Caco-2 (cell line): ENCODE results near the gene TANGO2. TPM values are rescaled to one million over a fixed set of nuclear protein-coding genes. Genes with fewer than 3 reads are reported as not detected.

ENCODE experiments used
- BruUV-seq: library from RNA; stranded (reverse); fragments of 400-500 nt; replicated peaks from 2 replicates; lab custom pipeline; 2021; lab: Mats Ljungman, UMichigan
- CTCF ChIA-PET: fragments of 300-600 bp; sonication (Branson Sonifier 250); formaldehyde crosslinking; loops from one replicate; lab custom pipeline; 2022; ENCODE audit warnings: antibody characterized with exemption; lab: Charles Lee
- POLR2A ChIA-PET: fragments of 300-600 bp; sonication (Branson Sonifier 250); formaldehyde crosslinking; loops from one replicate; lab custom pipeline; 2022; ENCODE audit warnings: antibody characterized with exemption; lab: Charles Lee
- DNase-seq, 2 experiments: peaks; one replicate each; pipeline versions ENCODE4 v3.0.0 to v3.0.0-alpha.2; 2020 to 2022
- H3K27me3 ChIP-seq: replicated peaks from 2 replicates; pipeline ENCODE4 v1.6.0; 2011; ENCODE audit warnings: low read length; ENCODE audit not compliant: control insufficient read depth, insufficient read depth
- H3K36me3 ChIP-seq: 2 replicates; pipeline ENCODE4 v1.5.1; 2011; ENCODE audit warnings: low read length; ENCODE audit not compliant: control insufficient read depth, insufficient read depth
- H3K4me1 ChIP-seq: fragments of 250-450 bp; sonication (Bioruptor Pico); 2 replicates; pipeline ENCODE4 v1.5.1; 2020; ENCODE audit warnings: mild to moderate bottlenecking
- H3K4me3 ChIP-seq: 2 replicates; pipeline ENCODE4 v1.5.1; 2011; ENCODE audit warnings: low read depth, mild to moderate bottlenecking, control low read depth, low read length
- H3K9me3 ChIP-seq: fragments of 250-450 bp; sonication (Bioruptor Pico); 2 replicates; pipeline ENCODE4 v1.5.1; 2020; ENCODE audit warnings: mild to moderate bottlenecking, moderate library complexity
- H3K27ac Mint-ChIP-seq: one replicate; pipeline ENCODE4 v1.8.0; 2022; ENCODE audit warnings: mixed read lengths; ENCODE audit not compliant: unreplicated experiment
- H3K27me3 Mint-ChIP-seq: one replicate; pipeline ENCODE4 v1.8.0; 2022; ENCODE audit warnings: mixed read lengths; ENCODE audit not compliant: insufficient read depth, unreplicated experiment
- H3K36me3 Mint-ChIP-seq: one replicate; pipeline ENCODE4 v1.8.0; 2022; ENCODE audit warnings: mild to moderate bottlenecking, mixed read lengths; ENCODE audit not compliant: insufficient read depth, unreplicated experiment
- H3K4me1 Mint-ChIP-seq: one replicate; pipeline ENCODE4 v1.8.0; 2022; ENCODE audit warnings: low read depth, mixed read lengths; ENCODE audit not compliant: unreplicated experiment
- H3K4me3 Mint-ChIP-seq: one replicate; pipeline ENCODE4 v1.8.0; 2022; ENCODE audit warnings: mild to moderate bottlenecking, moderate library complexity, mixed read lengths; ENCODE audit not compliant: unreplicated experiment
- H3K9me3 Mint-ChIP-seq: one replicate; pipeline ENCODE4 v1.8.0; 2022; ENCODE audit warnings: mixed read lengths; ENCODE audit not compliant: unreplicated experiment
- intact Hi-C: fragments of 100-400 bp; cut with micrococcal nuclease; formaldehyde crosslinking; loops from one replicate; pipeline ENCODE4 v1.10.0; 2022; ENCODE audit not compliant: unreplicated experiment
- total RNA-seq: library from RNA; stranded (reverse); gene quantifications from 2 replicates; pipeline ENCODE4 v1.2.3, GENCODE V29; 2022
- TF ChIP-seq, protein P1 (sequence below), 2 experiments: fragments of 200-600 bp in 1 of 2; IDR thresholded peaks; 1 replicate in 1 of 2; 2 replicates in 1 of 2; pipeline versions ENCODE4 v1.5.1 to v1.8.0; 2011 to 2022; ENCODE audit warnings: antibody characterized with exemption in 1 of 2, control low read depth in 1 of 2, inconsistent platforms in 1 of 2, low read depth in 1 of 2, low read length in 1 of 2, mild to moderate bottlenecking in 1 of 2, moderate library complexity in 1 of 2; ENCODE audit not compliant: insufficient read depth in 1 of 2, severe bottlenecking in 1 of 2, unreplicated experiment in 1 of 2

Gene TANGO2
- total RNA-seq, 1 experiment from 2014 or later: 26.6 TPM

DNA sequence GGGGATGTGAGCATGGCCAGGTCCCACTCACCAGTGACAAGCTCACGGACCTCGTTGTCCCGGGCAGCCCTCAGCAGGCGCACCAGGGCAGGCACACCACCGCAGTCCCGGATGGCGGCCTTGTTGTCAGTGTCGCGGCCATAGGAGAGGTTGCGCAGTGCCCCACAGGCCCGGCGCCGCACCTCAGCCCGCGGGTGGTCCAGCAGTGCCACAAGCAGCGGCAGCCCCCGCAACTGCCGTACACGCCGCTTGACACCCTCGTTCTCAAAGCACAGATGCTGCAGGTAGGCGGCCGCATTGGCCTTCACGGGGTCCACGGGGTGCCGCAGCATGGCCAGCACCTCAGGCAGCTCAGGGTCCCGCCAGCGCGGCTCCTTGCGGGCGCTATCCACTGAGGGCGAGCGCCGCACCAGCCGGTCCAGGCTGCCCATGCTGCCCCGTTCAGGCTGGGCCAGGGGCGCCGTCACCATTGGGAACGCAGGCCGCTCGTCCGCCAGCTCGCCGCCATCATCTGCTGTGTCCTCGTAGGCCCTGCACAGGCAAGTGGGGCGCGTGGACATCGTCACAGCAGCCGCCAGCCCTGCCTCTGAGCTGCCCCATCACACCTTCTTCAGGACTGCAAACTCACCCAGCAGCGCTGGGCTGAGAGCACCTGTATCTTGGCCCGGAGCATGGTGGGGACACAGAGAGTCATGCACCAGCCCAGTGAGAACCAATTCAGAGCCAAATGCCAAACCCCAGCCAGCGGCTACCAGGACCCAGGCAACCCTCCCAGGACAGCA is 41.0 kb upstream of the TANGO2 start:
- no peaks in the 10 kb centered on the region for H3K27me3 Mint-ChIP-seq
- ChIA-PET CTCF (interaction anchor here (0.6 kb wide), 1 partner anchor 153 kb away, joined by 8 read pairs; no protein-coding TSS in a partner anchor), POLR2A (no interaction called here)
- TF ChIP-seq, protein P1, sequence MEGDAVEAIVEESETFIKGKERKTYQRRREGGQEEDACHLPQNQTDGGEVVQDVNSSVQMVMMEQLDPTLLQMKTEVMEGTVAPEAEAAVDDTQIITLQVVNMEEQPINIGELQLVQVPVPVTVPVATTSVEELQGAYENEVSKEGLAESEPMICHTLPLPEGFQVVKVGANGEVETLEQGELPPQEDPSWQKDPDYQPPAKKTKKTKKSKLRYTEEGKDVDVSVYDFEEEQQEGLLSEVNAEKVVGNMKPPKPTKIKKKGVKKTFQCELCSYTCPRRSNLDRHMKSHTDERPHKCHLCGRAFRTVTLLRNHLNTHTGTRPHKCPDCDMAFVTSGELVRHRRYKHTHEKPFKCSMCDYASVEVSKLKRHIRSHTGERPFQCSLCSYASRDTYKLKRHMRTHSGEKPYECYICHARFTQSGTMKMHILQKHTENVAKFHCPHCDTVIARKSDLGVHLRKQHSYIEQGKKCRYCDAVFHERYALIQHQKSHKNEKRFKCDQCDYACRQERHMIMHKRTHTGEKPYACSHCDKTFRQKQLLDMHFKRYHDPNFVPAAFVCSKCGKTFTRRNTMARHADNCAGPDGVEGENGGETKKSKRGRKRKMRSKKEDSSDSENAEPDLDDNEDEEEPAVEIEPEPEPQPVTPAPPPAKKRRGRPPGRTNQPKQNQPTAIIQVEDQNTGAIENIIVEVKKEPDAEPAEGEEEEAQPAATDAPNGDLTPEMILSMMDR (IDR thresholded peaks at IDR 0.05; ENCODE audit: insufficient read depth in 1 of 2, low read depth in 1 of 2, low read length in 1 of 2, severe bottlenecking in 1 of 2, unreplicated experiment in 1 of 2): no peak
- no peak overlapping the region for H3K4me3 Mint-ChIP-seq
- no peak overlapping the region for H3K4me3 ChIP-seq
- no peak for DNase-seq
- H3K9me3 ChIP-seq: no peaks in the 10 kb centered on the region
- BruUV-seq: no TSS peak
- no peaks in the 10 kb centered on the region for H3K9me3 Mint-ChIP-seq
- H3K4me1 Mint-ChIP-seq: no peaks in the 10 kb centered on the region
- H3K27ac Mint-ChIP-seq: no peak overlapping the region
- no peaks in the 10 kb centered on the region for H3K36me3 ChIP-seq
- peaks cover 6% of the 10 kb centered on the region for H3K36me3 Mint-ChIP-seq
- H3K27me3 ChIP-seq: no peaks in the 10 kb centered on the region
- no peaks in the 10 kb centered on the region for H3K4me1 ChIP-seq
- intact Hi-C loops: no loop called here

DNA sequence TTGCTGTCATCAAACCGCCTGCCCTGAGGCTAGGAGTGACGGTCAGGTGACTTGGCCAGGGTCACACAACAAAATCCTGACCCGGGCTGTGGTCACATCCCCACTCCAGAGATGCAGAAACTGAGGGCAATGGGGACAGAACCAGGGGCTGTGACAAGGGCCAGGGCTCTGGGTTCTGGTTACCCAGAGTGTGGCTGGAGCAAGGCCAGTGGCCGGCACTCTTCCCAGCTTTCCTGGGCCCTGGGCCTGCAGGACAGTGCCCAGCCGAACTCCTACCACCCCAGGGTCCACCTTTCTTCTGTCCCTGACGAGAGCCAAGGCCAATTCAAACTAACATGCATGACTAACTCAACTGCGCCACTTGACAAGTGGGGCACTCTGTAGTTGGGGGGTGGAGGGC is 40.1 kb upstream of the TANGO2 start:
- H3K4me3 ChIP-seq: no peak overlapping the region
- CTCF ChIA-PET: no interaction called here
- H3K9me3 Mint-ChIP-seq: no peaks in the 10 kb centered on the region

DNA sequence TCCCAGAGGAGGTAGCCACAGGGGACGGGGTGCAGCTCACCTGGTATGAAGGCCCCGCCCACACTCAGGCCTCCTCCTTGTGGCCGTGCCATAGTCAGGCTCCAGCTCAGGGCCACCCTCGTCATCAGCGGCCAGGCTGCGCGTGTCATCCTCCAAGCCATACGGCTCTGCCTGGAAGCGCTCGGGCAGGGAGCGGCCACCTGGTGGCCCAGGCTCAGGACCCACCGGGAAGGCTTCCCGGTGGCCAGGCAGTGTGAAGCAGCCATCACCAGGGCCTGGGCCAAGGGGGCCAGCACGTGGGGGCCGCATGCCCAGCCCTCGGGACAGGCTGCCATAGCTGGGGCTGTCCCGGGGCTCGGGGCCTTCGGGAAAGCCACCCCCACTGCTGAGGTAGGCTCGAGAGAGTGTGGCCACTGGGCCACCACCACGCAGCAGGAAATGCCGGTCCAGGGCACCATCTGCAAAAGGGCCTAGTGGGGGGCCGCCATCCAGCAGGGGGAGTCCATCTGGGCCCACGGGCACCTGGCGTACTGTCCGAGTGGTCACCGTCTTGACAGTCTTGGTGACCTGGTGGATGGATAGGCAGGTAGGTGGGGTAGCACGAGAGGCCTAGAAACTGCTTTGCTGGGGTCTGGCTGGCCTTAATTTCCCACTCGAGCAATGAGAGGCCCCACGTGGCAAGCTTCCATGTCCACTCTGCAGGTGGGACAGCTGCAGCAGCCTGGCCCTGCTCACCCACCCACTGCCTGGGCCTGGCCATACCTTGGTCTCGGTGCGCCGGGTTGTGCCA is 39.5 kb upstream of the TANGO2 start:
- Histone ChIP-seq H3K4me3 (no peak overlapping the region), H3K27me3 (no peaks in the 10 kb centered on the region), H3K9me3 (no peaks in the 10 kb centered on the region), H3K4me1 (no peaks in the 10 kb centered on the region), H3K36me3 (no peaks in the 10 kb centered on the region)
- ChIA-PET POLR2A (no interaction called here), CTCF (no interaction called here)
- Mint-ChIP-seq H3K27me3 (no peaks in the 10 kb centered on the region), H3K4me3 (no peak overlapping the region), H3K9me3 (no peaks in the 10 kb centered on the region), H3K4me1 (no peaks in the 10 kb centered on the region), H3K36me3 (peaks cover 6% of the 10 kb centered on the region), H3K27ac (no peak overlapping the region)
- TF ChIP-seq, protein P1 (IDR thresholded peaks at IDR 0.05; ENCODE audit: insufficient read depth in 1 of 2, low read depth in 1 of 2, low read length in 1 of 2, severe bottlenecking in 1 of 2, unreplicated experiment in 1 of 2): no peak
- DNase-seq: no peak
- intact Hi-C loops: no loop called here
- BruUV-seq: no TSS peak

More for the DNA sequence above, 40.1 kb upstream of the TANGO2 start:
- no peaks in the 10 kb centered on the region for H3K27me3 Mint-ChIP-seq
- no peak for DNase-seq
- no peak overlapping the region for H3K27ac Mint-ChIP-seq
- H3K4me3 Mint-ChIP-seq: no peak overlapping the region
- Histone ChIP-seq H3K9me3 (no peaks in the 10 kb centered on the region), H3K4me1 (no peaks in the 10 kb centered on the region), H3K27me3 (no peaks in the 10 kb centered on the region), H3K36me3 (no peaks in the 10 kb centered on the region)
- intact Hi-C loops: no loop called here
- TF ChIP-seq, protein P1 (IDR thresholded peaks at IDR 0.05; ENCODE audit: insufficient read depth in 1 of 2, low read depth in 1 of 2, low read length in 1 of 2, severe bottlenecking in 1 of 2, unreplicated experiment in 1 of 2): no peak
- BruUV-seq: no TSS peak
- no peaks in the 10 kb centered on the region for H3K4me1 Mint-ChIP-seq
- H3K36me3 Mint-ChIP-seq: peaks cover 6% of the 10 kb centered on the region
- POLR2A ChIA-PET: no interaction called here
